Midbrain (tissue), 1 donor: ENCODE data around the gene MYT1.
"Not testable (repeated sequence)": the region's sequence is repeated elsewhere in the genome, so short reads cannot be mapped to it uniquely, and the experiment has no call there.

Experiments
- DNase-seq: peaks from one replicate; lab custom pipeline; 2025; lab: John Stamatoyannopoulos, UW

Gene MYT1

GRCh38 chr20:64167676-64168075 lies 3.4 kb downstream of the MYT1 start:
- no peak for DNase-seq

DNA sequence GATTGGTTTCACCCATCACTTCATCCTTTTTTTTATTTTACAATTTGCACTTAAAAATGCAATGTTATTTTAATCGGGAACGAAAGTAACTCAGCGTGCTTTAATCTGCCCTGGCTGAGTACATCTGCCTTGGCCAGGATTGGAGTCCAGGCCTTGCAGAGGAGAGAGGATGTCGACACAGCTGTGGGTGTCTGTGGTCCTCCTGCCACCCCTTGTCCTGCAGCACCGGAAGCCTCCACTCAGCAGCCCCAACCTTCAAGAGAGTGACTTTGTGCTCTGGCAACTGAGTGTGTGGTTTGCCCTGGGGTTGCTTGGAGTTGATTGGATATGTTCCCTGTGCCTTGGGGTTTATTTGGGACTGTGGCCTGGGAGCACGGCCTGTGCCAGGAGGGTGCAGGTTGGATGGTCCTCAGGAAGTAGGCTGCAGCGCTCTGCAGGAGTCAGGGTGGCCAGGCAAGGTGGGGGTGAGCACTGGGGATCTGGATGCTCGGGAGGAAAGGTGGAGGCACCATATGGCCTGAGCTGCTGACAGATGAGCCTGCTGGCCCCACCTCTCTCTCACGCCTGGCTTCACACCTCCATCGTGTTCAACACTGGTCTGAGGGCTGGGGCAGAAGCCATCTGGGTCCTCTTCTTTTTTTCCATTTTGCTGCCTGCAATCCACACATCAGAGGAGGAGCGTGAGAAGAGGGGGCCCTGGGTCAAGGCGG lies 4.3 kb downstream of the MYT1 start:
- no peak for DNase-seq

- no peak for DNase-seq
Observed at GRCh38 chr20:64169091-64169560, 4.9 kb downstream of the MYT1 start.

GRCh38 chr20:64171211-64171610 lies 7.0 kb downstream of the MYT1 start:
- DNase-seq, result no peak

DNA sequence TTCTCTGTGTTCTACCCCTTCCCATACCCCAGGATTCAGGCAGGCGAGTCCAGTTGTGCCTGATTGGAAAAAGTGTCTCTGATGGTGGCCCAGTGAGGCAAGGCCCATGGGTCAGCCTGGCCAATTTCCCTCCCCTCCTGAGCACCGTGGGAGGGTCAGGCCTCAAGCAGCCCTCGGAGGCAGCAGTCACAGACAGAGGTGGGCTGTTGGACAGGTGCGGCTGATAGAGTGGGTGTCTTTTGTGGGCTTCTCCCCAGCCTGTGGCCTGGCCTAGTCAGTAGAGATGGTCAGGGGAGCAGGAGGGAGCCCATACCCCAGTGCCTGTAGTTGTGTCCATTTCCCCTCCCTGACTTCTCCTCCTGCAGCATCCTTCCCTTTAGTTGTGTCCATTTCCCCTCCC lies 8.9 kb downstream of the MYT1 start:
- no peak for DNase-seq

DNA sequence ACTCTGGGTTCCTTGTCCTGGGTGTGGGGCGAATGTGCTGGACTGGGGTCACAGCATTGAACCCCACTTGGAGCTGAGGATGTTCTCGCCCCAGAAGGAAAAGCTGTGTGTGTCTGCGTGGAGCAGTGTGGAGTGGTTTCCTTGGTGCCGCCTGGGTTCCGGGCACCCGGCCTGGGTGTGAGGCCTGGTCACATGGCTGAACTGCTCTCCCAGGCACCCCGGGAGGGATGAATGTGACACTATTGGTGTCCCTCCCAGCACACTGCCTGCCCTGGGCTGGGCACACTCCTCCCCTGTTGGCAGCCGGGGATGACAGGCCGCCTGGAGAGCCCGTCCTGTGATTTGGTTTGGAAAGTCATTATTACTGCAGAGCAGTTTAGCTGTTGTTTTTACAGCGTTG lies 12.3 kb downstream of the MYT1 start:
- peak; percentile 66 for DNase-seq

- DNase-seq, result no peak
Observed at GRCh38 chr20:64176971-64177370, 12.7 kb downstream of the MYT1 start.

DNA sequence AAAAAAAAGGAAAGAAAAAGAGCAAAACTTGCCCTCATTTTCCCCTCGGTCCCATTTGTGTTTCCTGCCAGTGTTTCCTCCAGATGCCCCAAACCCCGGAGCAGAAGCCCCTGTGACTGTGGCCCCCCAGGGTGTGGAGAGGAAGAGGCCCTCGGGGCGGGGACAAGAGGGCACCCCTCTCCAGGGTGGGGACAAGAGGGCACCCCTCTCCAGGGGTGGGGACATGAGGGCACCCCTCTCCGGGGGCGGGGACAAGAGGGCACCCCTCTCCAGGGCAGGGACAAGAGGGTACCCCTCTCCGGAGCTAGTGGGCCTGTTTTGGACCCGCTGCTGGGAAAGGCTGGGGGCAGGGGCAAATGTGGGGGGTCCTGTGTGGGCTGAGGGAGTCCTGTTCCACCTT lies 13.1 kb downstream of the MYT1 start:
- DNase-seq, result no peak

GRCh38 chr20:64177787-64178186 lies 13.5 kb downstream of the MYT1 start:
- DNase-seq, result no peak

DNA sequence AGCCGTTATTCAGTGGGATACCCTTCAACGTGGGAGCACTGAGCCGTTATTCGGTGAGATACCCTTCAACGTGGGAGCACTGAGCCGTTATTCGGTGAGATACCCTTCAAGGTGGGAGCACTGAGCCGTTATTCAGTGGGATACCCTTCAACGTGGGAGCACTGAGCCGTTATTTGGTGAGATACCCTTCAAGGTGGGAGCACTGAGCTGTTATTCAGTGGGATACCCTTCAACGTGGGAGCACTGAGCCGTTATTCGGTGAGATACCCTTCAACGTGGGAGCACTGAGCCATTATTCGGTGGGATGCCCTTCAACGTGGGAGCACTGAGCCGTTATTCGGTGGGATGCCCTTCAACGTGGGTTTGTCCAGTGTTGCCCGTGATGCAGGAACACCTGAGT lies 14.7 kb downstream of the MYT1 start:
- not testable (repeated sequence) for DNase-seq

DNA sequence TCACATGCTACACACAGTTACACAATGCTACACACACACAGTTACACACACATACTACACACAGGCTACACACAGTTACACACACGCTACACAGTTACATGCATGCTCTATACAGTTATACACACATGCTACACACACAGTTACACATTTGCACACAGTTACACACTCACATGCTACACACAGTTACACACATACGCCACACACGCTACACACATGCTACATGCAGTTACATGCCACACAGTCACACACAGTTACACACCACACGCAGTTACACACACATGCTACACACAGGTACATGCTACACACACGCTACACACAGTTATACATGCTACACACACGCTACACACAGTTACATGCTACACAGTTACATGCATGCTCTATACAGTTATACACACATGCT lies 15.6 kb downstream of the MYT1 start:
- DNase-seq, result no peak

DNA sequence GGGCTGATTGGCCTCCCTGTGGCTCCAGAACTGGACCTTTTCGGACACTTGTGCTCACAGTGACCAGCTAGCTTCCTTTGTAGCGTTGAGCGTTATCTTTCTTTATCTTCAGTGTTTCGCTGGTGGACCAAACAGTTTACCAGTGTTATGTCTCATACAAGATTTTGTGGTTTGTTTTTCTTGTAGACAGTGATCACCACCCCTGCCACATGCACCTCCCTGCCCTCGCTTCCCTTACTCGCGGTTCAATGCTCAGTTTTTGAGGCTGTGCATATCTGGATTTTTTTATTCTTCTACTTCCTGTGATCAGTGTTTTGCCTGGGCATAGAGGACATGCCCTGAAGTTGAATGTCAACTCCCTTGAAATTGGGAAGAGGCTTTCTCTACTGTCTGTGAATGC lies 16.4 kb downstream of the MYT1 start:
- no peak for DNase-seq

DNA sequence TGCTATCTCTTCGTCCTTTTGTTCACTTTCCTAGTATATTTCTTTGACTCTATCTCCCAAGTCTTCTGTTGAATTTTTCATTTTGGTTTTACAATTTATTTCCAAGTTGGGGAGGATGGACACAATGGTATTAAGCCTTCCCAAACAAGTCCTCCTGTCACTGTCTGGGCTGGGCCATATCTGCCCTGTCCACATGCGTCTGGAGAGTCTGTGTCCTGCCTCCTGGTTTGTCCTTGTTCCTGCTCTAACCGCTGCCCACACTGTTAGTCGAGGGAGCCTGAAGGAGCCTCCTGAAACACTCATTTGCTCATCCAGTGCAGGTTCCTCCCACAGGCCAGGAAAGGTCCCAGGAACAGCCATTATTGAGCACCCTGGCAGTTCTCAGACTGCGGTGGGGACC lies 17.1 kb downstream of the MYT1 start:
- no peak for DNase-seq

- no peak for DNase-seq
Observed at GRCh38 chr20:64182146-64182865, 18.1 kb downstream of the MYT1 start.

DNA sequence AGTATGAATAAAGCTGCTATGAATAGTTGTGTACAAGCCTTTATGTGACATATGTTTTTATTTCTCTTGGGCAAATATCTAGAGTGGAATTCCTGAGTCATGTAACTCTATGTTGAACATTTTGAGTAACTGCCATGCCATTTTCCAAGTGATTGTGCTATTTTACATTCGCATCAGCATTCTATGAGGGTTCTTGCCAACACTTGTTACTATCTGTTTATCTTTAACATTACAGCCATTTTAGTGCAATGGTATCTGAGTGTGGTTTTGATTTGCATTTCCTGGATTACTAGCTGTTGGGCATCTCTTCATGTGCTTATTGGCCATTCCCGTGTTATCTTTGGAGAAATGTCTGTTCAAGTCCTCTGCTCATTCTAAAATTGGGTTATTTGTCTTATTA lies 19.1 kb downstream of the MYT1 start:
- DNase-seq, result no peak

DNA sequence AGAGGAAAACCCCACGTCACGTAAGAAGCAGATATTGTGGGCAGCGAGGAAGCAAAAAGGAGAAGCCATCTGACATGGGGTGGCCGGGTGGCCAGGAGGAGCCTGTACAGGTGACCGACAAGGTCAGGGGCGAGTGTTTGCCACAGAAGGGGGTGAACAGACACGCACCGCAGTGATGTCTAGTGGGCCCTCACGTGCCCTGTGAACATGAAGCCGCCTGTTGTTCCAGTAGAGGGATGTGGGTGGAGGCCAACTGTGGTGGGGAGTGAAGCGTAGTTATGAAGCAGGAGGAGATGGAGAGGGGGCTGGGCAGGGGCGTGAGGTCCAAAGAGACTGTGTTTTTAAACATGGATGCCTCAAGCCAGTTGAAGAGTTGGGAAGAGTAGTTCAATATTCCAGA lies 20.5 kb downstream of the MYT1 start:
- DNase-seq, result no peak

DNA sequence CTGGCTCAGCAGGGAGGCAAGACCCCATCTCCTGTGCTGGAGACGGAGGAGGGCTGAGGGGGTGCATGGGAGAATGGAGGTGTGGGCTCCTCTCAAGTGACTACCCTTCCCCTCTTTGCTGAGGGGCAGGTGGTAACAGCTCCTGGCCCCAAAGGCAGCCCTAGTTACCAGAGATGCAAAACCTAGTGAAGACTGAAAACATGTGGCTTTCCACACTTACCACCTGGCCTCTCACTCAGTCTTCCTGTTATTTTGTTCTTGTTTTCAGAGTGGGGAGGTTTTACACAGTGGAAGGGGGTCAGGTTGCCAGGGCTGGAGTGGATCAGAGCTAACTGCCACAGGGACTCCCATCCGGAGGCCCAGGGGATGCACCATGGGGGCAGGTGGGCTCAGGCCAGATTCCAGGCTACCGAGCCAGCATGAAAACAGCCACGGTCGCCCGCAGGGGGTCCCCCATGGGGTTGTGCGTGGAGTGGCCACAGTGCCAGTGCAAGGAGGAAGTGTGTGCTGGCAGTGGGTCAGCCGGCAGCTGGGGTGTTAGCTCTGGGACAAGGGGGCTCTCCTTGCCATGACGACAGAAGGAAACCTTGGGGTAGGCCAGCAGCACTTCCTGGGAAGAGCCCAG lies 21.1 kb downstream of the MYT1 start:
- no peak for DNase-seq

GRCh38 chr20:64186071-64186598 lies 21.9 kb downstream of the MYT1 start:
- no peak for DNase-seq

- not testable (repeated sequence) for DNase-seq
Observed at GRCh38 chr20:64187213-64187612, 23.0 kb downstream of the MYT1 start.

DNA sequence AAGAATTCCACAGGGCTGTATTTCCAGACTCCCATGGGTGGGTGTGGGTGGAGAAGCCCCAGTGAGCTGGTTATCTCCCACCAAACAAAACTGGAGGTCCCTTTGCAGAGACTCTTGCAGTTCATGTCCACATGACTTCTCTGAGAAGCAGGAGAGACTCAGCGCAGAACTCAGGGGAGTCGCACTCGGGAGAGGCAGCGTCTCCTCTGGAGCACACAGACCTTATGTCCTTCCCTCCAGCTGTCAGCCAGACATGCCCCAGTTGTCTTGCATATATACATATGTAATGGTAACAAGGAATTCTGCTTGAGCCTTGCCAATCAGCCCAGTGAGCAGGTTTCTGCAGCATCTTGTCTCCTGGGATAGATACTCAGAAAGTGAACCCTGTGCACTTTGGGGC lies 23.8 kb downstream of the MYT1 start:
- no peak for DNase-seq

DNA sequence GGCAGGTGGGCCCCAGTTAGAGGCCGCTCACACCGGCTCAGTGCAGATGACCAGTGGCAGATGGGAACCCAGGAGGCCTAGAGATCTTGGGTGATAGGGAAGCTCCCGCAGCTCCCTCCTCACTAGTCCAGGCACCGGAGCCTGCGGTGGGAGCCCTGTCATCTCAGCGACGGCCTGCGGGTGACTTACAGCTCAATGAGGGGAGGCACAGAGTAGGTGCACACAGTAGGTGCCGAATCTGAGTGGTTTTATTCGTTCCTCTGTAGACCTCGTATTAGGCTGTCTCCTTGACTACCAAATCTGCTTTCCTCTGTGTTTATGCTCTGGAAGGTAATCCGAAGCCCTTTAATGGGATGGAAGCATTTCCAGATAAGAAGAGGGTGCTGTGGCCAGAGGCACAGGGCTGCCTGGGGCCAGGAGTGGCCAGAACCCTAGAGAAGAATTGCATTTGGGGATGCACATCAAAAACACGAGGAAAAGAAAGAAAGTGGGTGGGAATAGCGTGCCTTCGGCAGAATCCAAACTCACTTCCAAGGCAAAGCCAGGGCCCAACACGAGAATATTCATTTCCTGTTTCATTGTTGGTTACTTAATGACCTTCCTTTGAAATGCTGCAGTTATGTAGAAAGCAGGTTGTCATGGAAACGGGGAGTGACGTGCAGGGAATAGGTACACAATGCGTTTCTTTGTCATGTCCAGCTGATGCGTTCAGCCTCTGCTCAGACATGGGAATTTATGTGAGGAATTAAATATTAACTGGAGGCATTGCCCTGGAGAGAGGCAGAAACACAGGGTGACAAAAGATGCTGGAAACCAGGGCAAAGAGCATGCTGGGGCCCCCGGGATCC lies 24.7 kb downstream of the MYT1 start:
- DNase-seq, result peak; percentile 16

DNA sequence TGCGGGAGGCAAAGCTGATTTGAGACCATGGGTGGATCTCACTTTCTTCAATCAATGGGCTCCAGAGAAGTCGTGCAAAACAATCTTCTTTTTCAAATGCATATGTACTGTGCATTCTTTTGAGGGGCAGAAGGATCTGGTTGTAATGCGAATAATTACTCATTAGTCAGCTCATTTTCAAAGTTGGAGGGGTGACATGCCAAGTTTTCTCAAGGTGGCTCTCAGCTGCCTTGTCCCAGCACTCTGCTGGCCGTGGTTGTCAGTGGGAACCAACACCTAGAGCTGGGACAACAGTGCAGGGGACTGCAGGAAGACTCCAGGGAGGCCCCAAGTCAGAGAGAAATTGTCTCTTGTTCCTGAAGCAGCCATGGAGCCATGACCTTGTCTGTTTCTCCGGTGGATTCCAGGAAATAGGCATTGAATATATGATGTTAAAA lies 25.3 kb downstream of the MYT1 start:
- no peak for DNase-seq
